ENCODE results near the gene GLI2. TPM values are rescaled to one million over a fixed set of nuclear protein-coding genes. Genes with fewer than 3 reads are reported as not detected.

GLI2 gene
- total RNA-seq, 2 experiments from 2014 or later = not detected

DNA sequence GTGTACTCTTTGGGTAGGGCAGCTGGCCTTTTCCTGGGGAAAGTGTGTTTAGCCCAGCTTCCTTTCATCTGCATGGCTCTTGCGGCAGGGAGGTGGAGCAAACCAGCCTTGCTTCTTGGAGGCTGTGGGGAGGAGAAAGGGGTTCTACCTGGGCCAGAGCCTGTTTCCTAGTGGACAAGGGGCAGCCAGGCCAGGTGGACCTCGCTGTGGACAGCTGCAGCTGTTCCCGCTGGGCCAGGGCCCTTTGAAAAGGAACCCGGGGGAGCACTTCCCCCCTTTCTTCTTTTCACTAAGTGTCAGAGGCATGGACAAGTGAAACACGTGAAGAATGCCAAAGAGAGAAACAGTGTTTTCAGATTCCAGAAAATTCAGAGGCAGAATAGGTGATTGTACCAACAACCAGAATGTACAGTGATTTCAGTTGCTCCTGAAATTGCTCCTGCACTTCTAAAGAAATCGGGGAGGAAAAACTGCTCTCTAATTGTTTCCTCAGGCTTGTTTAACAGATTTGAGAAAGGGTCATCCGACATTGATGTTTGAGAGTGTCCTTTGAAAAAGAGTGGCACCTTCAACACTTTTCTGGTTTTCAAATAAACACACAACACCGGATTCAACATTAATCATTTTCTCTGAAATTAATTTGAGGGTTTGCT, 3.9 kb downstream of the GLI2 start:
- Histone ChIP-seq H2AFZ (ENCODE audit: low read length) (no peak overlapping the region), H3K4me3 (ENCODE audit: low read depth, low read length, poor library complexity, severe bottlenecking) (no peak overlapping the region), H3K79me2 (ENCODE audit: insufficient read depth, low read depth, low read length) (no peaks in the 10 kb centered on the region), H3K9me3 (ENCODE audit: low read length) (no peaks in the 10 kb centered on the region), H3K36me3 (ENCODE audit: insufficient read depth, low read length) (no peaks in the 10 kb centered on the region), H3K27ac (ENCODE audit: low read depth, low read length, poor library complexity, severe bottlenecking) (no peak overlapping the region), H3K4me1 (ENCODE audit: insufficient read depth, low read length, poor library complexity, severe bottlenecking) (no peaks in the 10 kb centered on the region), H4K20me1 (ENCODE audit: insufficient read depth, low read length) (no peaks in the 10 kb centered on the region), H3K9me2 (ENCODE audit: insufficient read depth, low read length) (no peaks in the 10 kb centered on the region), H3K4me2 (ENCODE audit: low read length) (no peak overlapping the region)
- no peak for DNase-seq (ENCODE audit: low spot score)
- ChIA-PET CTCF (ENCODE audit: unreplicated experiment) (no interaction called here), POLR2A (no interaction called here)
- no TSS peak for BruUV-seq (replicated peaks)
- TF ChIP-seq EZH2phosphoT487 (IDR thresholded peaks at IDR 0.05; ENCODE audit: borderline replicate concordance, low read depth, low read length) (no peak), CTCF (conservative IDR thresholded peaks at IDR 0.05; ENCODE audit: low read length) (no peak)
- intact Hi-C loops (cut with micrococcal nuclease; ENCODE audit: unreplicated experiment) = no loop called here

GRCh38 chr2:120740375-120740764, 4.7 kb downstream of the GLI2 start:
- CTCF ChIA-PET (ENCODE audit: unreplicated experiment) = no interaction called here
- H3K27ac ChIP-seq (ENCODE audit: low read depth, low read length, poor library complexity, severe bottlenecking) = no peak overlapping the region
- H3K9me2 ChIP-seq (ENCODE audit: insufficient read depth, low read length) = no peaks in the 10 kb centered on the region
- intact Hi-C loops (cut with micrococcal nuclease; ENCODE audit: unreplicated experiment) = no loop called here
- H3K9me3 ChIP-seq (ENCODE audit: low read length) = no peaks in the 10 kb centered on the region
- H3K4me1 ChIP-seq (ENCODE audit: insufficient read depth, low read length, poor library complexity, severe bottlenecking) = no peaks in the 10 kb centered on the region
- DNase-seq (ENCODE audit: low spot score) = no peak
- no peak overlapping the region for H3K4me3 ChIP-seq (ENCODE audit: low read depth, low read length, poor library complexity, severe bottlenecking)
- BruUV-seq (replicated peaks) = no TSS peak
- no peak overlapping the region for H2AFZ ChIP-seq (ENCODE audit: low read length)
- POLR2A ChIA-PET = no interaction called here
- no peaks in the 10 kb centered on the region for H4K20me1 ChIP-seq (ENCODE audit: insufficient read depth, low read length)
- TF ChIP-seq EZH2phosphoT487 (IDR thresholded peaks at IDR 0.05; ENCODE audit: borderline replicate concordance, low read depth, low read length) (no peak), CTCF (conservative IDR thresholded peaks at IDR 0.05; ENCODE audit: low read length) (no peak)
- no peak overlapping the region for H3K4me2 ChIP-seq (ENCODE audit: low read length)
- H3K36me3 ChIP-seq (ENCODE audit: insufficient read depth, low read length) = no peaks in the 10 kb centered on the region
- no peaks in the 10 kb centered on the region for H3K79me2 ChIP-seq (ENCODE audit: insufficient read depth, low read depth, low read length)

- no peaks in the 10 kb centered on the region for H3K79me2 ChIP-seq (ENCODE audit: insufficient read depth, low read depth, low read length)
- no TSS peak for BruUV-seq (replicated peaks)
These were observed 5.3 kb downstream of the GLI2 start for GRCh38 chr2:120740765-120741524.

More at GRCh38 chr2:120740765-120741524, 5.3 kb downstream of the GLI2 start:
- no peak overlapping the region for H3K27ac ChIP-seq (ENCODE audit: low read depth, low read length, poor library complexity, severe bottlenecking)
- H3K9me3 ChIP-seq (ENCODE audit: low read length) = no peaks in the 10 kb centered on the region
- no peak overlapping the region for H3K4me2 ChIP-seq (ENCODE audit: low read length)
- H3K36me3 ChIP-seq (ENCODE audit: insufficient read depth, low read length) = no peaks in the 10 kb centered on the region
- POLR2A ChIA-PET = no interaction called here
- H3K4me3 ChIP-seq (ENCODE audit: low read depth, low read length, poor library complexity, severe bottlenecking) = no peak overlapping the region
- CTCF ChIA-PET (ENCODE audit: unreplicated experiment) = no interaction called here
- DNase-seq (ENCODE audit: low spot score) = no peak
- H3K4me1 ChIP-seq (ENCODE audit: insufficient read depth, low read length, poor library complexity, severe bottlenecking) = no peaks in the 10 kb centered on the region
- intact Hi-C loops (cut with micrococcal nuclease; ENCODE audit: unreplicated experiment) = no loop called here
- TF ChIP-seq CTCF (conservative IDR thresholded peaks at IDR 0.05; ENCODE audit: low read length) (no peak), EZH2phosphoT487 (IDR thresholded peaks at IDR 0.05; ENCODE audit: borderline replicate concordance, low read depth, low read length) (no peak)
- no peak overlapping the region for H2AFZ ChIP-seq (ENCODE audit: low read length)
- H3K9me2 ChIP-seq (ENCODE audit: insufficient read depth, low read length) = no peaks in the 10 kb centered on the region
- H4K20me1 ChIP-seq (ENCODE audit: insufficient read depth, low read length) = no peaks in the 10 kb centered on the region
